Measurements from ENCODE around the gene ZNF664. TPM values are rescaled to one million over a fixed set of nuclear protein-coding genes. Genes with fewer than 3 reads are reported as not detected.

The ZNF664 gene
- total RNA-seq, 2 donors from 2014 or later = 53.1 to 56.2 TPM

- no peak overlapping the region for H3K27ac ChIP-seq
- no peak for DNase-seq (ENCODE audit: low spot score)
Measured at GRCh38 chr12:123948401-123948795, 24.6 kb upstream of the ZNF664 start.

GRCh38 chr12:123948796-123949769 lies 23.9 kb upstream of the ZNF664 start:
- Histone ChIP-seq H3K27ac (no peak overlapping the region), H3K4me1 (peaks cover 0 to 66% of the 10 kb centered on the region in 2 donors)
- TF ChIP-seq CTCF (IDR thresholded peaks at IDR 0.05) = no peak

More at GRCh38 chr12:123948401-123948795, 24.6 kb upstream of the ZNF664 start:
- H3K36me3 ChIP-seq = peaks cover 2% of the 10 kb centered on the region
- no peaks in the 10 kb centered on the region for H3K9me3 ChIP-seq
- TF ChIP-seq CTCF (IDR thresholded peaks at IDR 0.05) = no peak
- H3K27me3 ChIP-seq = no peaks in the 10 kb centered on the region
- peaks cover 0 to 62% of the 10 kb centered on the region in 2 donors for H3K4me1 ChIP-seq
- no peak overlapping the region for H3K4me3 ChIP-seq

GRCh38 chr12:123949770-123950165 lies 23.2 kb upstream of the ZNF664 start:
- no peak for DNase-seq (ENCODE audit: low spot score)
- Histone ChIP-seq H3K9me3 (no peaks in the 10 kb centered on the region), H3K27ac (no peak overlapping the region), H3K4me1 (peaks cover 0 to 69% of the 10 kb centered on the region in 2 donors), H3K4me3 (no peak overlapping the region), H3K36me3 (no peaks in the 10 kb centered on the region), H3K27me3 (no peaks in the 10 kb centered on the region)
- TF ChIP-seq CTCF (IDR thresholded peaks at IDR 0.05) = no peak

More at GRCh38 chr12:123948796-123949769, 23.9 kb upstream of the ZNF664 start:
- Histone ChIP-seq H3K9me3 (no peaks in the 10 kb centered on the region), H3K36me3 (no peaks in the 10 kb centered on the region), H3K27me3 (no peaks in the 10 kb centered on the region), H3K4me3 (no peak overlapping the region)
- no peak for DNase-seq (ENCODE audit: low spot score)

- no peak for TF ChIP-seq CTCF (IDR thresholded peaks at IDR 0.05)
- Histone ChIP-seq H3K4me3 (no peak overlapping the region), H3K36me3 (no peaks in the 10 kb centered on the region), H3K4me1 (peaks cover 0 to 72% of the 10 kb centered on the region in 2 donors), H3K9me3 (no peaks in the 10 kb centered on the region), H3K27me3 (no peaks in the 10 kb centered on the region), H3K27ac (no peak overlapping the region)
- no peak for DNase-seq (ENCODE audit: low spot score)
Measured at GRCh38 chr12:123950476-123951349, 22.3 kb upstream of the ZNF664 start.

- no peak overlapping the region for H3K4me3 ChIP-seq
- no peaks in the 10 kb centered on the region for H3K36me3 ChIP-seq
- H3K27me3 ChIP-seq = no peaks in the 10 kb centered on the region
- H3K9me3 ChIP-seq = no peaks in the 10 kb centered on the region
- TF ChIP-seq CTCF (IDR thresholded peaks at IDR 0.05) = no peak
- H3K4me1 ChIP-seq = peaks cover 0 to 67% of the 10 kb centered on the region in 2 donors
- DNase-seq (ENCODE audit: low spot score) = no peak
- no peak overlapping the region for H3K27ac ChIP-seq
Measured at GRCh38 chr12:123951467-123951866, 21.5 kb upstream of the ZNF664 start.

Measured in right atrium auricular region (tissue), 2 donors.